Measurements from ENCODE around the gene DDX51.

GRCh38 chr12:132130690-132131089, 13.4 kb downstream of the DDX51 start:
- TF ChIP-seq POLR2A (IDR thresholded peaks at IDR 0.05; ENCODE audit: borderline replicate concordance, extremely low read depth, insufficient read depth, insufficient read length) = no peak
- TF ChIP-seq CTCF (IDR thresholded peaks at IDR 0.05 in 2 of 3, conservative IDR thresholded peaks at IDR 0.05 in 1 of 3; ENCODE audit: borderline replicate concordance in 1 of 3, insufficient read depth in 1 of 3, low read depth in 2 of 3, low read length in 2 of 3) = no peak
- no peak for TF ChIP-seq CBX3 (IDR thresholded peaks at IDR 0.05; ENCODE audit: low read depth)
- TF ChIP-seq SP1 (IDR thresholded peaks at IDR 0.05; ENCODE audit: low read depth) = no peak
- no peak for TF ChIP-seq POLR2AphosphoS5 (IDR thresholded peaks at IDR 0.05; ENCODE audit: low read depth, low read length)
- TF ChIP-seq MAX (IDR thresholded peaks at IDR 0.05) = no peak
- TF ChIP-seq ZBTB33 (IDR thresholded peaks at IDR 0.05; ENCODE audit: extremely low read depth, insufficient replicate concordance, low read length) = no peak
- TF ChIP-seq ELF1 (IDR thresholded peaks at IDR 0.05; ENCODE audit: borderline replicate concordance, low read depth) = no peak
- no peak for TF ChIP-seq EGR1 (IDR thresholded peaks at IDR 0.05; ENCODE audit: low read depth)

Measured in HCT116 (cell line).